ENCODE measurements around the gene SETBP1. TPM values are rescaled to one million over a fixed set of nuclear protein-coding genes. Genes with fewer than 3 reads are reported as not detected.
A peak's percentile ranks its signal among the peaks of the same experiment; 100 is the strongest.

Gene SETBP1
- total and polyA plus RNA-seq, 2 of the 8 experiments (the other 6 are each of a cell fraction or from before 2014, with no cell fraction given) = 2.0 to 6.5 TPM

DNA sequence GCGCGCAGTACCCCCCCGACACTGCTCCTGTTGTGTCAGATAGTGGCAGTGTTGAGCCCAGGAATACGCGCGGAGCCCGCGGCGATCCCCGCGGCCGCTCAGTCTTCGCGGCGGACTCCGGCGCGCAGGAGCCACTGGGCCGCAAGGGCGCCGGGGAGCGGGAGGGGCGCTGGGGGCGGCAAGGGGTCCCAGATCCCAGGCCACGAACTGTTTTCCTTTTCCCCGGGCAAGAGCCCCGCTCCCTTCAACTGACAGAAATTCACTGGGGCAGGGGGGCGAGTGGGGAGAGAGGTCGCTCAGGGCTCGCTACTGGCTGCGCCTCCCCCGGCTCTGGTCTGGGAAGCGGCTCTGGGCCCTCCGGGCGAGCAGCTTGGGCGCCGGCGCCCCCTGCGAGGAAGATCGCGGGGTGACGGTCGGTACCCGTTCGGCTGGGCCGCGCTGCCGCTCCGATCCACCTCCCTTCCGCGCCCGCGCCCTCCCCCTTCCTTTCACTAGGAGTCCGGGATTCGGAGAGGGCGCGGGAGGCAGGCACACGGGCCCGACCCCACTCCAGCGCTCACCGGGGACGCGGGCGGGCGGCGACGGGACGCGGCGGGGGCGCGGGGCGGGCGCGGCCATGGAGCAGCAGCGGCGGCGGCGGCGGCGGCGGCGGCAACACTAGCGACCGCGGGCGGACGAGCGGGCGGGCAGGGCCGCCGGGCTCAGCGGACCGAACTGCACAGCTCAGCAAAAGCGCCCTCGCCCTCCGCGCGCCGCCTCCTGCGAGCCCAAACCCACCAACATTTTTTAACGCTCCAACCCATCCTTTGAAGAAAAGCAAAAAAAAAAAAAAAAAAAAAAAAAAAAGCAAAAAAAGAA, 1.4 kb upstream of the SETBP1 start (continued):
- TF ChIP-seq RBBP5 (IDR thresholded peaks at IDR 0.05; ENCODE audit: borderline replicate concordance, low read depth, low read length) (peak; percentile 88; the same call in 1 of the 2 replicates), KDM4A (IDR thresholded peaks at IDR 0.05; ENCODE audit: low read depth, low read length, severe bottlenecking) (peak; percentile 82), TBP (IDR thresholded peaks at IDR 0.05; ENCODE audit: low read depth, low read length) (peak; percentile 55; the same call in 1 of the 2 replicates), SP2 (IDR thresholded peaks at IDR 0.05; ENCODE audit: low read length) (no peak), BRCA1 (IDR thresholded peaks at IDR 0.05; ENCODE audit: low read depth, low read length) (no peak), CTCF (IDR thresholded peaks at IDR 0.05; ENCODE audit: control extremely low read depth in 1 of 3, insufficient read depth in 1 of 3, low read depth in 1 of 3, low read length in 3 of 3) (peak; percentile 52 to 56 (median 54)), EGR1 (IDR thresholded peaks at IDR 0.05; ENCODE audit: borderline replicate concordance, low read depth, low read length) (no peak), BACH1 (IDR thresholded peaks at IDR 0.05; ENCODE audit: low read length) (peak; percentile 44; the same call in 1 of the 2 replicates)
- TF ChIP-seq, protein P1, sequence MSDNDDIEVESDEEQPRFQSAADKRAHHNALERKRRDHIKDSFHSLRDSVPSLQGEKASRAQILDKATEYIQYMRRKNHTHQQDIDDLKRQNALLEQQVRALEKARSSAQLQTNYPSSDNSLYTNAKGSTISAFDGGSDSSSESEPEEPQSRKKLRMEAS (IDR thresholded peaks at IDR 0.05) = peak; percentile 17; the same call in 1 of the 2 replicates

Measured in H1 (cell line).